Calu3 (cell line): ENCODE measurements around the gene TBCE. TPM values are rescaled to one million over a fixed set of nuclear protein-coding genes. Genes with fewer than 3 reads are reported as not detected.

ENCODE experiments used
- BruUV-seq: library from RNA; stranded (reverse); fragments of 400-500 nt; replicated peaks from 2 replicates; lab custom pipeline; 2021; lab: Mats Ljungman, UMichigan
- CTCF ChIA-PET: fragments of 300-600 bp; sonication (Branson Sonifier 250); formaldehyde crosslinking; loops from one replicate; lab custom pipeline; 2022; ENCODE audit warnings: antibody characterized with exemption; lab: Charles Lee
- DNase-seq: peaks from one replicate; pipeline ENCODE4 v3.0.0; 2022
- H3K27ac Mint-ChIP-seq: one replicate; pipeline ENCODE4 v1.8.0; 2022; ENCODE audit warnings: mixed read lengths; ENCODE audit not compliant: unreplicated experiment
- H3K27me3 Mint-ChIP-seq: one replicate; pipeline ENCODE4 v1.8.0; 2022; ENCODE audit warnings: mixed read lengths; ENCODE audit not compliant: unreplicated experiment
- H3K36me3 Mint-ChIP-seq: one replicate; pipeline ENCODE4 v1.8.0; 2022; ENCODE audit warnings: mild to moderate bottlenecking, moderate library complexity, mixed read lengths; ENCODE audit not compliant: insufficient read depth, unreplicated experiment
- H3K4me1 Mint-ChIP-seq: one replicate; pipeline ENCODE4 v1.8.0; 2022; ENCODE audit warnings: mild to moderate bottlenecking, low read depth, mixed read lengths; ENCODE audit not compliant: unreplicated experiment
- H3K4me3 Mint-ChIP-seq: one replicate; pipeline ENCODE4 v1.8.0; 2022; ENCODE audit warnings: mild to moderate bottlenecking, low read depth, moderate library complexity, mixed read lengths; ENCODE audit not compliant: unreplicated experiment
- H3K9me3 Mint-ChIP-seq: one replicate; pipeline ENCODE4 v1.8.0; 2022; ENCODE audit warnings: low read depth, mixed read lengths; ENCODE audit not compliant: unreplicated experiment
- intact Hi-C: fragments of 100-400 bp; cut with micrococcal nuclease; formaldehyde crosslinking; loops from one replicate; pipeline ENCODE4 v1.10.0; 2022; ENCODE audit not compliant: unreplicated experiment
- total RNA-seq: library from RNA; stranded (reverse); gene quantifications from 2 replicates; pipeline ENCODE4 v1.2.3, GENCODE V29; 2022
- TF ChIP-seq, protein P1 (sequence below): fragments of 200-600 bp; IDR thresholded peaks from one replicate; pipeline ENCODE4 v1.8.0; 2022; ENCODE audit warnings: antibody characterized with exemption; ENCODE audit not compliant: unreplicated experiment

Gene TBCE
- total RNA-seq, 1 experiment from 2014 or later = 31.3 TPM

GRCh38 chr1:235415008-235415904 is 48.0 kb downstream of the TBCE start:
- CTCF ChIA-PET = interaction anchor here (0.6 to 1.8 kb wide), 12 partner anchors 48 to 341 kb away, joined by 3 to 22 read pairs (median 4); partner anchors contain the start of genes ARID4B, GGPS1, RBM34 and TBCE
- H3K36me3 Mint-ChIP-seq = peaks cover 11% of the 10 kb centered on the region
- TF ChIP-seq, protein P1, sequence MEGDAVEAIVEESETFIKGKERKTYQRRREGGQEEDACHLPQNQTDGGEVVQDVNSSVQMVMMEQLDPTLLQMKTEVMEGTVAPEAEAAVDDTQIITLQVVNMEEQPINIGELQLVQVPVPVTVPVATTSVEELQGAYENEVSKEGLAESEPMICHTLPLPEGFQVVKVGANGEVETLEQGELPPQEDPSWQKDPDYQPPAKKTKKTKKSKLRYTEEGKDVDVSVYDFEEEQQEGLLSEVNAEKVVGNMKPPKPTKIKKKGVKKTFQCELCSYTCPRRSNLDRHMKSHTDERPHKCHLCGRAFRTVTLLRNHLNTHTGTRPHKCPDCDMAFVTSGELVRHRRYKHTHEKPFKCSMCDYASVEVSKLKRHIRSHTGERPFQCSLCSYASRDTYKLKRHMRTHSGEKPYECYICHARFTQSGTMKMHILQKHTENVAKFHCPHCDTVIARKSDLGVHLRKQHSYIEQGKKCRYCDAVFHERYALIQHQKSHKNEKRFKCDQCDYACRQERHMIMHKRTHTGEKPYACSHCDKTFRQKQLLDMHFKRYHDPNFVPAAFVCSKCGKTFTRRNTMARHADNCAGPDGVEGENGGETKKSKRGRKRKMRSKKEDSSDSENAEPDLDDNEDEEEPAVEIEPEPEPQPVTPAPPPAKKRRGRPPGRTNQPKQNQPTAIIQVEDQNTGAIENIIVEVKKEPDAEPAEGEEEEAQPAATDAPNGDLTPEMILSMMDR = peak; percentile 87
- no peaks in the 10 kb centered on the region for H3K9me3 Mint-ChIP-seq
- H3K4me1 Mint-ChIP-seq = no peaks in the 10 kb centered on the region
- intact Hi-C loops = loop anchor here (1.0 to 10.0 kb wide), 6 partner anchors 86 to 1300 kb away; partner anchors contain the start of genes ARID4B, GGPS1 and RBM34
- H3K27me3 Mint-ChIP-seq = no peaks in the 10 kb centered on the region
- H3K27ac Mint-ChIP-seq = no peak overlapping the region
- BruUV-seq = no TSS peak
- peak; percentile 81 for DNase-seq
- no peak overlapping the region for H3K4me3 Mint-ChIP-seq

DNA sequence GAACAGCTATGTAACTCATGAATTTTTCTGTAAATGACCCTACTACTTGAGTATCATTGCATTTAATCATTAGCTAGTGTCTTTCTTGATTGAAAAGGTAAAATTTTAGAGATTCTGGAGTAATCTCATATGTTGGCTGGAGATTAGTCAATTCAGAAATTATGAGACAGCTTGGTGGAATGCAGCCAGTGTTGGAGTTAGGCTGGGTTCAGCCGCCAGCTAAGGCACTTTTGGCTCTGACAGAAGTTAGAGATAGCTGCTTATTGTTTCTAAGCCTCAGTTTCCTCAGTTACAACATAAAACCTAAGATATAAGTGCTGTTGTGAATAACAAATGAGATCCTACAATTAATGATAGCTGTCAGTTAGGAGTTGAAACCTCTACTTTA is 49.4 kb downstream of the TBCE start:
- peaks cover 11% of the 10 kb centered on the region for H3K36me3 Mint-ChIP-seq
- BruUV-seq = no TSS peak
- no peak overlapping the region for H3K27ac Mint-ChIP-seq
- no peaks in the 10 kb centered on the region for H3K9me3 Mint-ChIP-seq
- H3K4me3 Mint-ChIP-seq = no peak overlapping the region
- intact Hi-C loops = loop anchor here (2.0 to 10.0 kb wide), 5 partner anchors 50 to 1302 kb away; partner anchors contain the start of genes RBM34 and TBCE
- no peak for DNase-seq
- CTCF ChIA-PET = interaction anchor here (0.7 to 1.5 kb wide), 4 partner anchors 51 to 256 kb away, joined by 3 to 8 read pairs (median 3); partner anchors contain the start of gene RBM34
- no peaks in the 10 kb centered on the region for H3K4me1 Mint-ChIP-seq
- TF ChIP-seq, protein P1 = no peak
- H3K27me3 Mint-ChIP-seq = no peaks in the 10 kb centered on the region

DNA sequence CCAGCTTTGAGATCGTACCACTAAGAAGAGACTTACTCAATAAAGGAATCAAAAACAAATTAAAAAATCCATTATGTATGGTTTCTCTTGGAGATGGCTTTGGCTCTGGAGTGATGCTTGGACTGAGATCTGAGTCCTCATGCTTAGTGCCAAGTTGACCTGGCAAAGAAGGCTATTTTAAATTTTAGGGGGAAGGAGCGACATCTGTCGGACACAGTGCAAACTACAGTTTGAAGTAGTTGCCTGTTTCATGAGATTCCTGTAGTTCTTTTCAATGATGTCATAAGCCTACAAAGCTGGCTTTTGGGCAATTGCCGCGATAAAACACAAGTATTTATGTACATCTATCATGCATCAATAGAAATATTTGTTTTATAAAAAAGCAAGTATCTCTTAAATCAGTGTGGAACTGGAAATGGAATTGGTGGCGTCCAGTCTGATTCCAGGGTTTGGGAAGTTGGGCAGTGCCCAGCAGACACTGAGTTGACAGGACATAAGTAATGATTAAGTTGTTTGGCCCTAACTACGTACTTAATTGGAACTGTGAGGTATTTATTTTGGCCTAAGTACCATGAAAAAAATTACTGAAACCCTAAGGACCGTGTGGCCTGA is 50.0 kb downstream of the TBCE start:
- H3K4me1 Mint-ChIP-seq = no peaks in the 10 kb centered on the region
- H3K27me3 Mint-ChIP-seq = no peaks in the 10 kb centered on the region
- H3K27ac Mint-ChIP-seq = no peak overlapping the region
- no peak overlapping the region for H3K4me3 Mint-ChIP-seq
- TF ChIP-seq, protein P1 = peak; percentile 76
- BruUV-seq = no TSS peak
- CTCF ChIA-PET = interaction anchor here (0.7 to 1.5 kb wide), 3 partner anchors 126 to 256 kb away, joined by 3 to 8 read pairs (median 3); partner anchors contain the start of gene RBM34
- peak; percentile 73 for DNase-seq
- intact Hi-C loops = loop anchor here (2.0 to 10.0 kb wide), 5 partner anchors 50 to 1302 kb away; partner anchors contain the start of genes RBM34 and TBCE
- H3K36me3 Mint-ChIP-seq = peaks cover 10% of the 10 kb centered on the region
- H3K9me3 Mint-ChIP-seq = no peaks in the 10 kb centered on the region

- Mint-ChIP-seq H3K36me3 (peaks cover 6% of the 10 kb centered on the region), H3K9me3 (no peaks in the 10 kb centered on the region)
- intact Hi-C loops = no loop called here
These were observed 54.5 kb downstream of the TBCE start for GRCh38 chr1:235421751-235422150.

More at GRCh38 chr1:235421751-235422150, 54.5 kb downstream of the TBCE start:
- TF ChIP-seq, protein P1 = no peak
- CTCF ChIA-PET = no interaction called here
- Mint-ChIP-seq H3K4me3 (no peak overlapping the region), H3K27me3 (no peaks in the 10 kb centered on the region), H3K27ac (no peak overlapping the region), H3K4me1 (no peaks in the 10 kb centered on the region)
- DNase-seq = no peak
- BruUV-seq = no TSS peak
